ENCODE data around the gene CRISP1. TPM values are rescaled to one million over a fixed set of nuclear protein-coding genes. Genes with fewer than 3 reads are reported as not detected.

CRISP1 gene
- total and polyA plus RNA-seq, 4 donors, result not detected

- H3K27ac ChIP-seq (ENCODE audit: low read depth in 1 of 2, low read length in 1 of 2), result no peak overlapping the region
Measured at GRCh38 chr6:49849213-49849907, 17.0 kb downstream of the CRISP1 start.

GRCh38 chr6:49847673-49848072, 18.7 kb downstream of the CRISP1 start:
- H3K36me3 ChIP-seq (ENCODE audit: control insufficient read depth in 4 of 4, insufficient read depth in 4 of 4, low read length in 4 of 4), result no peaks in the 10 kb centered on the region
- no peak for DNase-seq
- no peak overlapping the region for H3K4me3 ChIP-seq
- no peak for TF ChIP-seq CTCF (IDR thresholded peaks at IDR 0.05; ENCODE audit: control extremely low read depth, extremely low read depth)
- ATAC-seq (ENCODE audit: insufficient read depth, low FRiP score), result no peak
- no peak overlapping the region for H3K9ac ChIP-seq (ENCODE audit: insufficient read depth in 1 of 2, low read length in 2 of 2)
- no peaks in the 10 kb centered on the region for H3K27me3 ChIP-seq (ENCODE audit: control insufficient read depth in 3 of 3, insufficient read depth in 3 of 3, low read length in 2 of 3)
- H3K4me1 ChIP-seq (ENCODE audit: control insufficient read depth in 5 of 5, insufficient read depth in 5 of 5, low read length in 5 of 5), result no peaks in the 10 kb centered on the region
- H3K27ac ChIP-seq (ENCODE audit: low read depth in 1 of 2, low read length in 1 of 2), result no peak overlapping the region
- WGBS, 2 donors, result 78 to 88% methylated on average over 2 of the region's 2 CpGs
- H3K9me3 ChIP-seq (ENCODE audit: control insufficient read depth in 4 of 4, insufficient read depth in 3 of 4, low read length in 3 of 4), result no peaks in the 10 kb centered on the region

More at GRCh38 chr6:49849213-49849907, 17.0 kb downstream of the CRISP1 start:
- Histone ChIP-seq H3K4me1 (ENCODE audit: control insufficient read depth in 5 of 5, insufficient read depth in 5 of 5, low read length in 5 of 5) (no peaks in the 10 kb centered on the region), H3K4me3 (no peak overlapping the region), H3K9me3 (ENCODE audit: control insufficient read depth in 4 of 4, insufficient read depth in 3 of 4, low read length in 3 of 4) (no peaks in the 10 kb centered on the region), H3K9ac (ENCODE audit: insufficient read depth in 1 of 2, low read length in 2 of 2) (no peak overlapping the region), H3K36me3 (ENCODE audit: control insufficient read depth in 4 of 4, insufficient read depth in 4 of 4, low read length in 4 of 4) (no peaks in the 10 kb centered on the region), H3K27me3 (ENCODE audit: control insufficient read depth in 3 of 3, insufficient read depth in 3 of 3, low read length in 2 of 3) (no peaks in the 10 kb centered on the region)
- ATAC-seq (ENCODE audit: insufficient read depth, low FRiP score) (peak; percentile 68), DNase-seq (peak; percentile 19 to 80 (median 79))
- WGBS, 2 donors, result 27 to 28% methylated on average over 4 of the region's 4 CpGs
- TF ChIP-seq CTCF (IDR thresholded peaks at IDR 0.05; ENCODE audit: control extremely low read depth, extremely low read depth), result peak; percentile 19

GRCh38 chr6:49847014-49847413, 19.3 kb downstream of the CRISP1 start:
- H3K4me3 ChIP-seq, result no peak overlapping the region
- H3K27me3 ChIP-seq (ENCODE audit: control insufficient read depth in 3 of 3, insufficient read depth in 3 of 3, low read length in 2 of 3), result no peaks in the 10 kb centered on the region
- H3K27ac ChIP-seq (ENCODE audit: low read depth in 1 of 2, low read length in 1 of 2), result no peak overlapping the region
- H3K36me3 ChIP-seq (ENCODE audit: control insufficient read depth in 4 of 4, insufficient read depth in 4 of 4, low read length in 4 of 4), result no peaks in the 10 kb centered on the region
- 90 to 96% methylated on average over 4 of the region's 4 CpGs for WGBS, 2 donors
- ATAC-seq (ENCODE audit: insufficient read depth, low FRiP score) (no peak), DNase-seq (no peak)
- H3K9me3 ChIP-seq (ENCODE audit: control insufficient read depth in 4 of 4, insufficient read depth in 3 of 4, low read length in 3 of 4), result no peaks in the 10 kb centered on the region
- H3K4me1 ChIP-seq (ENCODE audit: control insufficient read depth in 5 of 5, insufficient read depth in 5 of 5, low read length in 5 of 5), result no peaks in the 10 kb centered on the region
- no peak for TF ChIP-seq CTCF (IDR thresholded peaks at IDR 0.05; ENCODE audit: control extremely low read depth, extremely low read depth)
- H3K9ac ChIP-seq (ENCODE audit: insufficient read depth in 1 of 2, low read length in 2 of 2), result no peak overlapping the region

GRCh38 chr6:49841424-49841823, 24.9 kb downstream of the CRISP1 start:
- WGBS, 2 donors, result 83 to 91% methylated on average over 4 of the region's 4 CpGs
- H3K36me3 ChIP-seq (ENCODE audit: control insufficient read depth in 4 of 4, insufficient read depth in 4 of 4, low read length in 4 of 4), result no peaks in the 10 kb centered on the region
- H3K9me3 ChIP-seq (ENCODE audit: control insufficient read depth in 4 of 4, insufficient read depth in 3 of 4, low read length in 3 of 4), result no peaks in the 10 kb centered on the region
- H3K4me1 ChIP-seq (ENCODE audit: control insufficient read depth in 5 of 5, insufficient read depth in 5 of 5, low read length in 5 of 5), result no peaks in the 10 kb centered on the region
- ATAC-seq (ENCODE audit: insufficient read depth, low FRiP score), result no peak
- no peak overlapping the region for H3K4me3 ChIP-seq
- TF ChIP-seq CTCF (IDR thresholded peaks at IDR 0.05; ENCODE audit: control extremely low read depth, extremely low read depth), result no peak
- no peak overlapping the region for H3K9ac ChIP-seq (ENCODE audit: insufficient read depth in 1 of 2, low read length in 2 of 2)
- no peak for DNase-seq
- H3K27ac ChIP-seq (ENCODE audit: low read depth in 1 of 2, low read length in 1 of 2), result no peak overlapping the region
- no peaks in the 10 kb centered on the region for H3K27me3 ChIP-seq (ENCODE audit: control insufficient read depth in 3 of 3, insufficient read depth in 3 of 3, low read length in 2 of 3)

Data from lung (tissue), 12 donors.